GM12892 (cell line): ENCODE data around the gene MYH1.

Experiments
- POLR2A ChIP-seq: IDR thresholded peaks from 2 replicates; pipeline ENCODE4 v1.6.1; 2011; ENCODE audit warnings: low read depth, low read length, control low read depth
- TAF1 ChIP-seq: IDR thresholded peaks from 2 replicates; pipeline ENCODE4 v1.6.1; 2011; ENCODE audit warnings: low read depth, mild to moderate bottlenecking, control low read depth, low read length, borderline replicate concordance

DNA sequence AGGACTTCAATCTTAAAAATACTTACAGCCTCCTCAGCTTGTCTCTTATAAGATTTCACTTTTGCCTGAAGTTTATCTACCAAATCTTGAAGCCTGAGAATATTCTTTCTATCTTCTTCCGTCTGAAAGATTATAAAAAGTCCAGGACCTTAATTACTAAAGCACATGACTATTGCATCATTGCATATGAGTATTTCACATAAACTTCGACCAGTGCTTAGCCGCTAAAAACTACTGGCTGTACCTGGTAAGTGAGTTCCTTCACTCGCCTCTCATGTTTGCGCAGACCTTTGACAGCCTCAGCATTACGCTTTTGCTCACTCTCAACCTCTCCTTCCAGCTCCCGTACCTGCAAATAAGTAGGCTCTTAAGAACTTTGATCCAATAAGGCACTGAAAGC, 4.7 kb upstream of the MYH1 start:
- TF ChIP-seq POLR2A (no peak), TAF1 (no peak)
